Muscle of back (tissue), 11 donors: ENCODE data around the gene BCL11B. TPM values are rescaled to one million over a fixed set of nuclear protein-coding genes. Genes with fewer than 3 reads are reported as not detected.
A peak's percentile ranks its signal among the peaks of the same experiment; 100 is the strongest.

Source experiments
- DNase-seq, 3 donors: peaks; one replicate each; pipeline versions ENCODE4 v3.0.0 to v3.0.0-alpha.2; 2013
- polyA plus RNA-seq, 10 donors: library from polyadenylated mRNA; unstranded; fragments of 120-200 nt; gene quantifications; one replicate each; pipeline ENCODE4 v1.2.1, GENCODE V29; 2013; ENCODE audit not compliant: insufficient read length in 10 of 10

Gene BCL11B
- polyA plus RNA-seq, 10 donors: 0.46 to 9.2 (median 1.2) TPM

GRCh38 chr14:99255621-99256482, 16.1 kb downstream of the BCL11B start:
- no peak for DNase-seq

GRCh38 chr14:99254328-99255009, 17.5 kb downstream of the BCL11B start:
- DNase-seq: no peak

DNA sequence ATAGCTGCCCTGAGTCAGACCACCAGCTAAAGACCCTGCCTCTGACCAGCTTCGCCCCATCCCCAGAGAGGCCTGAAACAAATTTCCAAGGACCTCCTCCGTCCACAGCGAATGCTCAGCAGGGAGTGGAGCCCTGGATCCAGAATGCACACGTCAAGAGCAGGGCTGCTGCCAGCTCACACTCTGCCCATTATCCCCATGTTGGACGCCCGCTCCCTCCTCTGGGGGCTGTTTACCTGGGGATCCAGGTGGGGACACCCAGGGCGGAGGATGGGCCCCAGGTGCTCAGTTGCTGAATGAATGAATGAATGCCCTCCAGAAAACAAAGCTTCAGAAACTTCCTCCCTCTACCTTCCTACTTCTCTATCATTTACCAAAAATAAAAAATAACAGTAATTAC, 18.1 kb downstream of the BCL11B start:
- no peak for DNase-seq

DNA sequence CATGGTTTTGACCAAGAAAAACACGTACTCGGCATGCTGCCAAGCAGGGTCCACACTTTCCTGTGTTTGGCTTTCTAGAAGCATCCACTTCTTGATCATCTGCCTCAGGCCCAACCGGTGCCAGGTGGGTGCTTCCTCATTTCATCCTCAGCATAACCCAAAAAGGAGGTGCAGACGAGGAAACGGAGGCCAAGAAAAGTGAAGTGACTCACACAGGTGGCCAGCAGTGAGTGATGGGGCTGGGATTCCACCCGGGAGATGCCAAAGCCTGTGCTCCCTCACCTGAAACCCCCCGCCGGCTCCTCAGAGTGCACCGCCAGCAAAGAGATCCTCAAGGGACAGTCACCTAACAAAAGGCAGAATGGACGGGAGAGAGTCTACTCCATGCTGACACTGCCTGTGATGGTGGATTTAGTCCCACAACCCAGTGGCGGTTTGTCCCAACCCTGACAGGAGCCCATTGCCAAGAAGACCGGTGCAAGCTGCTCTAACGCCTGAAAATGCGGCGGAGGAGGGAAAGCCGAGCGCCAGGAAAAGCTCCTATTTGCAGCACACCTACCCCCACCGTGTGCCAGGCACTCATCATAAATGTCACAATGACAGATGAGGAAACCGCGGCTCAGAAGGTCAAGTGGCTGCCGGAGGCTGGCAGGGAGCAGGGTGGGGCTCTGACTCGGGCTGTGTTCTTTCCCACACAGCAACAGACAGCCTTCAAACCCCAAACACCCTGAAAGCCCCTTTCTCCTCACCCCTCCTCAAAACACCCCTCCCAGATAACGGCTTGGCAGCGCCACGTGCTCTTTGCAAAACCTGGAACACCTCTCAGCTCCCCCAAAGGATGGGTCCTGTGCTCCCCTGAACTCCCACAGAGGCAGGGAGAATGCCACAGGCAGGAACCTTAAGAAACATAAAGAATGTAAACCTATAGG, 18.8 kb downstream of the BCL11B start:
- no peak for DNase-seq

DNA sequence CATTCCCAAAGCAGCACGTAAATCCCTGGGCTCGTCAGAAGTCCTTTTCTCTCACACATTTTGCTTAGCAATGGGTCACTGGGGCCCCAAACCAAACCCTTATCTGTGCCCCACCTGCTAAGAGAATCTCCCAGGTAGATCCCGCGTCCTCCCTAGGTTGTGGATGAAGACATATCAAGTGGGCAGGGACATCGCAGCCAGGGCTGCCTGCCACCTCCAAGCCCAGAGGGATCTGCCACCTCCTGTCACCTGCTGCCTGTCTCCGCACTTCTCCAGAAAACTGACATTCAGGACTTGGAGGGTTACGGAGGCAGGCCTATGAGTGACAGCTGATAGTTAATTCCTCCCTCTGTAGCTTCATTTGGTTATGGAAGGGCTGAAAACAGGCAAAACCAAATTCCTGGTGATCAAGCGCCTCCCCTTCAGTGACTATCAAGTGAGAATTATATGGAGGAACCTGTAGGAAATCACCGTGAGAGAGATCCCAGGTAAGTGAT, 19.5 kb downstream of the BCL11B start:
- DNase-seq: no peak

DNA sequence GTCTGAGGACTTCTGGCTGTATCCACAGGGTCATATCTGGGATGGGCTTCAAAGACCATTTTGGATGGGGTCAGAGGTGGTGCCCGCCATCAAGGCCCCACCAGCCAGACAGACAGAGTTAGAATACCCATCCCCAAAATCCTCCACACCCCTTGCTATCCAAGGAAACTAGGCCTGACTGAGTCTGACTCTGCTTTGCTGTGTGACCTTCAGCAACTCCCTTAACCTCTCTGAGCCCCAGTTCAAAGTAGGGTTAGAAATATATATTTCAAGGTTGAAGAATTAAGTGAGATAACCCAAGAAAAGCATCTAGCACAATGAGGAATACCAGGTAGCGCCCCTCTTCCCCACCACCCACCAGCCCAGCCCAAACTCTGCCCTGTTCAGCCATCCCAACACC, 20.3 kb downstream of the BCL11B start:
- DNase-seq: no peak

DNA sequence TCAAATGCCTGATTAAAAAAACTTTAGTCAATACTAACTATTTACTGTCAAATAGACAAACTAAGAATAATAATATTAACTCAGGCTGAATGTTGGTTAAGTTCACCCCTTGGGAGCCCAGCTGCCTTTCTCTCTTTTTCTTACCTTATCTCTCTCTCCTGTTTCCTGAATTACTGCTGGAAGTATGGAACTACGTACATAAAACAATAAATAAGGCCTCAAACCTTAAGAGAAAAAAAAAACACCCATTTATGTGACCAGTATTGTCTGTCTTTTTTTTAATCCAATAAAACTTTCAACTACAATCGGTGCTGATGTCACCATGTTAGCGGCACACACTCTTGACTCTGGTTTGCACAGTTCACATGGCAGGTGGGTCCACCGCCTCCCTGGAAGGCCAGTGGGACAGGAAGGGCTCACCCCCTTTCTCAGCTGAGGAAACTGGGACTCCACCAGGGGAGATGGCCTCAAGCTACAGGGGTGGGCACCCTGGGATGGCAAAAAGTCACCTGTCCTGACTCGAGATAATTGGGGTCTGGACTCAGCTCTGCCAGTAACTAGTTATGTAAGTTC, 21.3 kb downstream of the BCL11B start:
- DNase-seq: no peak

DNA sequence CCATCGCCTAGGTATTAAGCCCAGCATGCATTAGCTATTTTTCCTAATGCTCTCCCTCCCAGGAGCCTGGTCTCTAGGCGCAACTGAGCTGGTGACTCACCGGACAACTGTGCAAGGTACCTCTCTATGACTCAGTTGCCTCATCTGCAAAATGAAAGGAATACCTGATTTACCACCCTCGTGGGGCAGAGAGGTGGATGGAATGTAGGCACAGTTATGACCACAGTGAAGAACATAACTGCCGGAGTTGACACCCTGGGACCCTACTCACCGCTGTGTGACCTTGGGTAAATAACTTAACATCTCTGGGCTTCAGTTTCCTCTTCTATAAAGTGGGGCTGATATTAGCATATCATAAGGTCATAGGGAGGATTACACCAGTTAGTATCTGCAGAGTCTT, 22.6 kb downstream of the BCL11B start:
- no peak for DNase-seq

GRCh38 chr14:99248761-99249171, 23.2 kb downstream of the BCL11B start:
- DNase-seq: no peak

DNA sequence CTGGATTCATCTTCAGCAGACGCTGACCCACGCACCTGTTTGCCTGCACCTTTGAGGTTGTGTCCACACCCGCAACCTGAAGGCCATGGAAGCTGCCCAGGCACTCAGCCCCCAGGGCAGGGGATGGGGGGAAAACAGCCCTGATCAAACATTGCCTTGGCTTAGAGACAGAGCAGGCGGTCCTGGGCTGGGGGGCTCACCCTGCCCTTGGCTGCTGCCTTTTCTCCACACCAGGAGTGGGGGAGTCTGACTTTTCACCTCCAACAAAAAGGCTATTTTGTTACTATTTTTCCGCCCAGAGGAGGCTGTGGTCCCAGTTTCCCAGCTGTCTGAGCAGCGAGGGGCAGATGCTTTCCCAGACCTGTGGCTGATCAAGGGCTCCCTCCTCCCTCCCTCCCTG, 24.2 kb downstream of the BCL11B start:
- no peak for DNase-seq

DNA sequence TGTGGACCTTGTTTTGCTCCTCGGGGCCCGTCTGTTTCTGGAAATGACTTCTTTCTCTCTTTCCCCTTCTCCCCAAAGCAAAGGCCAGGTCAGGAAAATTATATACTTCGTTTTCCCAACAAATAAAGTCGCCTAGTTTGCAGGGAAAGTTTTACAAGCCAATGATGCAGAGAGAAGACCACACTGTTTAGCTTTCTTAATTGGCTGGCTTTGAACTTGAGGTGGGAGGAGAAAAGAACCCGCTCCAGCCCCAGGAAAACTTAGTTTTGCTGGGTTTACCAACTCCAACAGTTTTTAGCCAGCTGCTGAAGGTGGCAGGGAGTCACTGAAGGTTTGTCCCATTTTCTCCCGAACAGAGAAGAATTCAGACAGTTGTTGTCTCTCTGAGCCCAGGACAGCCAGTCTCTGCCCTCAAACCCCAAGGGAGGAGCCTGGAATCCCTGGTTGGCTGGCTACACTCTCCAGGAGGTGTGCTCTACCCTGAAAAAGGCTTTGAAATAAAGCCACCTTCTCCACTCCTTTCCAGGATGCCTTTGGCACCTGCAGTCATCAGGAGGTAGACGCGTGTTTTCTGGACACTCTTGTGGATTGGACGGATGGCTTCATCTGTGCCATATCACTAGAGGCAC, 24.8 kb downstream of the BCL11B start:
- no peak for DNase-seq

DNA sequence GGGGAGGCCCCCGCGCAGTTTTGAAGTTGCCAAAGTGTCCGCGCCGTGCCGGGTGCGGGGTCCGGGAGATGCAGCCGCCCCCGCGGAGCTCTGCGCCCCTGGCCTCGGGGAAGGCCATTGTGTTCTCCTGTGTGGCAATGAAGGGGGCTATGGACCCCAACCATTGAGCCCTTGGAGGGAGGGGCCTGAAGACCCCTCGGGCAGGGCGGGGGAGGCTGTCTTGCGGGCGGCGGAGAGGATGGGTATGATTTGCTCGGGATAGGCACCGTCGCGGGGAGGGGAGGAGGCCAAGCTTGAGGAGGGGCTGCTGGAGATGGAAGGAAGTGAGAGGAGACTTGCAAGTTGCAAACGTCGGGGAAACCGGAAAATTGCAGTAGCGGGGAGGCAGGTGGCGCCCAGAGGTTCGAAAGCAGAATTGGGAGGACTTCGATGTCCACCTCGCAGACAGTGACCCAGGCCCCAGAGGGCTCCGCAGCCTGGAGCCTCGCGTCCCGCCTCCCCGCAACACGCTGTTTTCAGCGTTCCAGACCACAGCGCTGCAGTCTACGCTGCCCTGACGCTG, 25.4 kb downstream of the BCL11B start:
- peak in 1 of 3 donors; percentile 50 for DNase-seq

- DNase-seq: peak in 1 of 3 donors; percentile 67
Observed at GRCh38 chr14:99245564-99246511, 26.2 kb downstream of the BCL11B start.

DNA sequence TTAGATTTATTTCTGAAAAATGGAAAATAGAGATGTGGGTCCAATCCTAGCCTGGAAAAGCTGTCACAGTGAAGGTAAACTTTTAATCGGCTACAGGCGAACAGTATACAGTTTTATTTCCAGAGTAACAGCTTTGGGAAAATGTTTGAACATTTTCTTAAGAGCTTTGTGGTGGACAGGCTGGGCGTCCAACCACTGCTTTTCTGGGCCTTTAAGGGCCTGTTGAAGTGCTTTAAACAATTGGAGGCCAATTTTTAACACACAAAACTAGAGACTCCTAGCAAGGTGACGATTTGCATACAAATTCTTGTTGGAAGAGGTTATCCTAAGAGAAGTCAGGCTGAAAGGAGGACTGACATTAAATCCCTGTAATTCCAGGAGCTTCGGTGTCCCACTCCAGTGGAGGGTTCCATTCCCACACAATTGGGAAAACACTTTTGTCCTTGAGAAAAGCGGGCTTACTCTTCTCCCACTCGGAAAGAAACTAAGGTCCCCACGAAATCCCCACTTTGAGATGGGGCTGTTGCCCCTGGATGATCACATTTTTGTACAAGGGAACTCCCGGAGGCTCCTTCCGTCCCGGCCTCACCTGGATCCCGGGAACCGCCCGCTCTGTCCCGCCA, 26.9 kb downstream of the BCL11B start:
- no peak for DNase-seq

GRCh38 chr14:99244367-99244901, 27.6 kb downstream of the BCL11B start:
- DNase-seq: no peak

- DNase-seq: no peak
Observed at GRCh38 chr14:99242816-99243721, 28.9 kb downstream of the BCL11B start.

GRCh38 chr14:99242238-99242637, 29.8 kb downstream of the BCL11B start:
- DNase-seq: no peak
